ENCODE data around the gene TNFSF18.

Gene TNFSF18

DNA sequence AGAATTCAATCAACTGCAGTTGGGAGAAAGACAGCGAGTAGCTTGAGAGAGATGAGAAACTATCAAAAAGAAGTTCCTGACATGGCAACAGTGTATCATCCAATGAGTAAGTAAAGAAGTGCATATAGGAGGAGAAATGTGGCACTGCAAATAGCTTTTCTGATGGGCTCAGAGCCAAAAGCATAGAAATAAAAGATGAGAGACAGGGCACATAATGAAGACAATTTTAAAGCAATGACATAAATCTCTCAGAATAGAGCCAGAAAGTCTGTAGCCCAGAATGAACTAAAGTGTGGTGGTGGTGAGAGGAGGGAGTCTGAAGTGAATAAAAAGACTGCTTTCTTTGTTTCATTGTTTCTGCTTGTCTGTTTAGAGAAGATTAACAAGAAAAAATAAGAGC is 34.3 kb downstream of the TNFSF18 start:
- TF ChIP-seq, protein P1, sequence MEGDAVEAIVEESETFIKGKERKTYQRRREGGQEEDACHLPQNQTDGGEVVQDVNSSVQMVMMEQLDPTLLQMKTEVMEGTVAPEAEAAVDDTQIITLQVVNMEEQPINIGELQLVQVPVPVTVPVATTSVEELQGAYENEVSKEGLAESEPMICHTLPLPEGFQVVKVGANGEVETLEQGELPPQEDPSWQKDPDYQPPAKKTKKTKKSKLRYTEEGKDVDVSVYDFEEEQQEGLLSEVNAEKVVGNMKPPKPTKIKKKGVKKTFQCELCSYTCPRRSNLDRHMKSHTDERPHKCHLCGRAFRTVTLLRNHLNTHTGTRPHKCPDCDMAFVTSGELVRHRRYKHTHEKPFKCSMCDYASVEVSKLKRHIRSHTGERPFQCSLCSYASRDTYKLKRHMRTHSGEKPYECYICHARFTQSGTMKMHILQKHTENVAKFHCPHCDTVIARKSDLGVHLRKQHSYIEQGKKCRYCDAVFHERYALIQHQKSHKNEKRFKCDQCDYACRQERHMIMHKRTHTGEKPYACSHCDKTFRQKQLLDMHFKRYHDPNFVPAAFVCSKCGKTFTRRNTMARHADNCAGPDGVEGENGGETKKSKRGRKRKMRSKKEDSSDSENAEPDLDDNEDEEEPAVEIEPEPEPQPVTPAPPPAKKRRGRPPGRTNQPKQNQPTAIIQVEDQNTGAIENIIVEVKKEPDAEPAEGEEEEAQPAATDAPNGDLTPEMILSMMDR (IDR thresholded peaks at IDR 0.05; ENCODE audit: low read length, missing control alignments) = no peak
- H3K4me3 ChIP-seq (replicated peaks; ENCODE audit: low read depth, low read length) = no peak overlapping the region
- DNase-seq (ENCODE audit: low read depth) = no peak

DNA sequence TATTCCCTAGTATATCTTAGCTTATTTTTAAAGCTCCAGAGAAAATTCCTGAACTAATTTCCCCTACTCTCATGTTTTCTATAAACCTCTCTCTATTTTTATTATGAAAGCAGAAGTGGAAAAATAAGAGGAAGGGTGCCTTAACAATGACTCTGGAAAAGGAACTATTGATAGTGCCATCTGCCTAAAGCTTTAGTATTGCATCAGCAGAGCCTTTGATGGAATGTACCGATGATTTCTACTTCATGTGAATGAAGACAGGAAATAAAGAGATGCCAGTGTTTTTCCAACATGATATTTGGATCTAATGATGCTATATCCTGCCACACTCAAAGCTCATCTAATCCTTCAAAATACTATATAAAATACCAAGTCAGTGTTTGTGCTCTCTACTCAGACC is 35.1 kb downstream of the TNFSF18 start:
- no peak for DNase-seq (ENCODE audit: low read depth)
- H3K4me3 ChIP-seq (replicated peaks; ENCODE audit: low read depth, low read length) = no peak overlapping the region
- TF ChIP-seq, protein P1 (IDR thresholded peaks at IDR 0.05; ENCODE audit: low read length, missing control alignments) = no peak

DNA sequence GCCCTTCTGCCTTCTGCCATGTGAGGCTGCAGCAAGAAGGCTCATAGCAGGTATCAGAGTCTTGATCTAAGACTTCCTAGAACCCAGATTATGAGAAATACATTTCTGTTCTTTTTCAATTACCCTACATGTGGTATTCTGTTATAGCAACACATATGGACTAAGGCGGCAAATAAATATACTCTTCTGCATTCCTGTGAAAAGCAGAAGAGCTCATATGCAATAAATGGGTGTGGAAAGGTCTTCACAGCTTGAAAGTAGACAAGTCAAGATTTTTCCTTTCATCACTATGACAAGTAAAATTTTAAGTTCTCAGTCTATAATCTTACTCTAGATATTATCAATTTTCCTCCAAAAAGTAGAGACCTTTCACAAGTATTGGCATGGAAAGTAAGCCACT is 36.6 kb downstream of the TNFSF18 start:
- DNase-seq (ENCODE audit: low read depth) = no peak
- TF ChIP-seq, protein P1 (IDR thresholded peaks at IDR 0.05; ENCODE audit: low read length, missing control alignments) = no peak
- no peak overlapping the region for H3K4me3 ChIP-seq (replicated peaks; ENCODE audit: low read depth, low read length)

DNA sequence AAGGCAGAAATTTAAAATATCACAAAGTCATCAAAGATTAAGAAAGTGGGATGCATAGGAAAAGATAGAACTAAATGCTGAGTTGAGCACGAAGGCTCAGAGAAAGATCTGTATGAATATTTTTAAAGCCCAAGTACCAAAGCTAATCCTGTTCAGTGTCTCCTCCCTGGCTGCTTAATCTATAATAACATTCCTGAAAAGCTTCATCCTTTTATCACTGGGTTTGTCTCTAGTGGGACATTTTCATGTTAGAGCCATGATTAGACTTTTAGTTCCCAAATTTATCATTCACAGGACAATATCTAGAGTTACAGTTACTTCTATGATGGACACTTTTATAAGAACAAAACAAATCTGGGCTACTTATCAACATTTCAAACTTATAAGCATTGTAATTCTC is 38.6 kb downstream of the TNFSF18 start:
- H3K4me3 ChIP-seq (replicated peaks; ENCODE audit: low read depth, low read length) = no peak overlapping the region
- TF ChIP-seq, protein P1 (IDR thresholded peaks at IDR 0.05; ENCODE audit: low read length, missing control alignments) = no peak
- no peak for DNase-seq (ENCODE audit: low read depth)

DNA sequence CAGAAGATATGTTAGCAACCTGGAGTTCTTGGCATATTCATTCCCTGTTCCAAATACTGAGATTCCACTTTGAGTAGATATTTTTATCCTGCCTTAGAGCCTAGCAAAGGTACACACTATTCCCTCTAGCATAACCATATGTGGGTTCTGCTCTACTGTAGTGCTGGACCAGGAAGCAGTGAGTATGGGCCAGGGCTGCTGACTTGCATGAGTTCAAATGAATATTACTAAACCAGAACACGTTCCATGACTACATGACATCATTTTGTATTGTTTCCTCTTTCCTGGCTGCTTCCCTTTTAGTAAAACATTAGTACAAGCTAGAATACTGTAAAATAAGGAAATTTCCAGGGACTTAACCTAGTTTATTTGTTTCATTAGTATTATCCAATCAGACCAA is 41.1 kb downstream of the TNFSF18 start:
- TF ChIP-seq, protein P1 (IDR thresholded peaks at IDR 0.05; ENCODE audit: low read length, missing control alignments) = no peak
- no peak overlapping the region for H3K4me3 ChIP-seq (replicated peaks; ENCODE audit: low read depth, low read length)
- peak; percentile 30 for DNase-seq (ENCODE audit: low read depth)

DNA sequence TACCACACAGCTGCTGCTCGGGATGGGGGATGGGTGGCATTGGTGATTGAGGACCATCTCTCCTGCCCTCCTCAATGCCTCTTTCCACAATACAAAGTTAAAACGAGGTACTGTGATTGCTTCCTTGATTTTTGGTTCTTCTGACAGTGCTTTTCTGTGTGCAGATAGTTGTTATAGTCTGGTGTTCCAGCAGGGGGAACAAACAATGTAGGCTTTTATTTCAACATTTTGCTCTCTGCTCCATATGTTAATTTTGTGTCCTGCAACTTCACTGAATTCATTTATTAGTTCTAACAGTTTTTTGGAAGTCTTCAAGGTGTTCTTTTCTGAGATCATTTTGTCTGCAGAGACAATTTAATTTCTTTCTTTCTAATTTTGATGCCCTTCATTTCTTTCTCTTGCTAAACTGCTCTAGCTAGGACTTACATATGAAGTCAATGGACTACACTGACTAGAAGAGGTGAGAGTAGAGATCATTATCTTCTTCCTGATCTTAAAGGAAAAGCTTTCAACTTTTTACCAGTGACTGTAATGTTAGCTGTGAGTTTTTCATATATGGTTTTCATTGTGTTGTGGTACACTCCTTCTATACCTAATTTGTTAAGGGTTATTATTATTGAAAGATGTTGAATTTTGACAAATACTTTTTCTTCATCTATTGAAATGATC is 45.4 kb downstream of the TNFSF18 start:
- peak; percentile 20 for DNase-seq (ENCODE audit: low read depth)
- TF ChIP-seq, protein P1 (IDR thresholded peaks at IDR 0.05; ENCODE audit: low read length, missing control alignments) = peak; percentile 28
- no peak overlapping the region for H3K4me3 ChIP-seq (replicated peaks; ENCODE audit: low read depth, low read length)
